Measurements from ENCODE around the gene BANF1. TPM values are rescaled to one million over a fixed set of nuclear protein-coding genes. Genes with fewer than 3 reads are reported as not detected.

Gene BANF1
- total and polyA plus RNA-seq, 2 of the 13 experiments (the other 11 are each of a cell fraction or from before 2014, with no cell fraction given): 40.5 to 86.5 TPM

DNA sequence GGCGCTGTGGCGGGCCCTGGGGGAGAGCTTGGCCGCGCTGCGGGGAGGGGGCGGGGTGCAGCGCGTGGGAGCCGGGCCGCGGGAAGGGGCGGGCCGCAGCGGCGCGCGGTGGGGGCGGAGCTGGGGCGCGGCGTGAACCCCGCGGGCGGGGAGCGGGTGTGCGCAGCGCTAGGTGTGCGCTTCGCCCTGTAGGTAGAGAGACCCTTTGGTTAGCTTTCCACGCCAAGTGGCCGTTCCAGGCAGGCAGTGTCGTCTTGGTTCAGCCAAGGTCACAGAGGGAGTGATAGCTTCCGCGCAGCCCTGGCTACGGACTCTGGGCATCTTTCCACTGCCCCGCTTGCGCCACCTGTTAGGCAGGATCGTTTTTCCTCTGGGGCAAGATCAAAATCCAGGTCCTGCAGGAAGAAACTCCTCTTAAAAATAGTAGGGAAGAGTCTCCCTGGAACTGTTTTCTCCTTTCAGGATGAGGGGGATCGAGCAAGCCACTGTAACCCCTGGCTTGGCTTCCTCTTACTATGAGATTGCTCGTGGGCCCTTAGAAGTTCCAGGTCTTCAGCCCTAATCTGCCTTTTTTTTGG lies 434 bp downstream of the BANF1 start (continued):
- TF ChIP-seq, protein P1, sequence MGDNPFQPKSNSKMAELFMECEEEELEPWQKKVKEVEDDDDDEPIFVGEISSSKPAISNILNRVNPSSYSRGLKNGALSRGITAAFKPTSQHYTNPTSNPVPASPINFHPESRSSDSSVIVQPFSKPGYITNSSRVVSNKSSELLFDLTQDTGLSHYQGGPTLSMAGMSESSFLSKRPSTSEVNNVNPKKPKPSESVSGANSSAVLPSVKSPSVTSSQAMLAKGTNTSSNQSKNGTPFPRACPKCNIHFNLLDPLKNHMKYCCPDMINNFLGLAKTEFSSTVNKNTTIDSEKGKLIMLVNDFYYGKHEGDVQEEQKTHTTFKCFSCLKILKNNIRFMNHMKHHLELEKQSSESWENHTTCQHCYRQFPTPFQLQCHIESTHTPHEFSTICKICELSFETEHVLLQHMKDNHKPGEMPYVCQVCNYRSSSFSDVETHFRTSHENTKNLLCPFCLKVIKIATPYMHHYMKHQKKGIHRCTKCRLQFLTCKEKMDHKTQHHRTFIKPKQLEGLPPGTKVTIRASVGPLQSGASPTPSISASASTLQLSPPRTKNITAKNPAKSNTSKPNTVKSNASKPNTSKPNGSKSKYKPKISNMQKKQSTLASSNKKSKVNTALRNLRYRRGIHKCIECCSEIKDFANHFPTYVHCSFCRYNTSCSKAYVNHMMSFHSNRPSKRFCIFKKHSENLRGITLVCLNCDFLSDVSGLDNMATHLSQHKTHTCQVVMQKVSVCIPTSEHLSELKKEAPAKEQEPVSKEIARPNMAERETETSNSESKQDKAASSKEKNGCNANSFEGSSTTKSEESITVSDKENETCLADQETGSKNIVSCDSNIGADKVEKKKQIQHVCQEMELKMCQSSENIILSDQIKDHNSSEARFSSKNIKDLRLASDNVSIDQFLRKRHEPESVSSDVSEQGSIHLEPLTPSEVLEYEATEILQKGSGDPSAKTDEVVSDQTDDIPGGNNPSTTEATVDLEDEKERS (CRISPR knock-in tag; IDR thresholded peaks at IDR 0.05): no peak; the same call in 1 of the 2 replicates
- TF ChIP-seq IKZF1 (IDR thresholded peaks at IDR 0.05) (no peak), ZKSCAN8 (CRISPR knock-in tag; IDR thresholded peaks at IDR 0.05; ENCODE audit: borderline replicate concordance) (no peak), ZNF205 (CRISPR knock-in tag; IDR thresholded peaks at IDR 0.05) (no peak), ZBTB3 (CRISPR knock-in tag; IDR thresholded peaks at IDR 0.05; ENCODE audit: borderline replicate concordance, low read depth) (no peak), HNF4G (IDR thresholded peaks at IDR 0.05; ENCODE audit: borderline replicate concordance, low read depth, low read length) (no peak), HNF4G (CRISPR knock-in tag; IDR thresholded peaks at IDR 0.05; ENCODE audit: borderline replicate concordance, low read depth) (no peak), HNF4A (CRISPR knock-in tag; IDR thresholded peaks at IDR 0.05) (peak; percentile 14; the same call in 1 of the 2 replicates), ELF3 (CRISPR knock-in tag; IDR thresholded peaks at IDR 0.05) (no peak), BRD4 (CRISPR knock-in tag; IDR thresholded peaks at IDR 0.05) (no peak), NFKBIZ (CRISPR knock-in tag; IDR thresholded peaks at IDR 0.05) (no peak), MTF2 (CRISPR knock-in tag; IDR thresholded peaks at IDR 0.05; ENCODE audit: borderline replicate concordance) (no peak), ZNF577 (CRISPR knock-in tag; IDR thresholded peaks at IDR 0.05; ENCODE audit: borderline replicate concordance, low read depth) (no peak), ZNF430 (CRISPR knock-in tag; IDR thresholded peaks at IDR 0.05) (0 out of 2 replicates have a peak, but pooled peaks have one; percentile 12), BCL6 (CRISPR knock-in tag; IDR thresholded peaks at IDR 0.05) (peak; percentile 17; the same call in 1 of the 2 replicates), TBX2 (CRISPR knock-in tag; IDR thresholded peaks at IDR 0.05; ENCODE audit: borderline replicate concordance) (no peak)
- TF ChIP-seq, protein P2, sequence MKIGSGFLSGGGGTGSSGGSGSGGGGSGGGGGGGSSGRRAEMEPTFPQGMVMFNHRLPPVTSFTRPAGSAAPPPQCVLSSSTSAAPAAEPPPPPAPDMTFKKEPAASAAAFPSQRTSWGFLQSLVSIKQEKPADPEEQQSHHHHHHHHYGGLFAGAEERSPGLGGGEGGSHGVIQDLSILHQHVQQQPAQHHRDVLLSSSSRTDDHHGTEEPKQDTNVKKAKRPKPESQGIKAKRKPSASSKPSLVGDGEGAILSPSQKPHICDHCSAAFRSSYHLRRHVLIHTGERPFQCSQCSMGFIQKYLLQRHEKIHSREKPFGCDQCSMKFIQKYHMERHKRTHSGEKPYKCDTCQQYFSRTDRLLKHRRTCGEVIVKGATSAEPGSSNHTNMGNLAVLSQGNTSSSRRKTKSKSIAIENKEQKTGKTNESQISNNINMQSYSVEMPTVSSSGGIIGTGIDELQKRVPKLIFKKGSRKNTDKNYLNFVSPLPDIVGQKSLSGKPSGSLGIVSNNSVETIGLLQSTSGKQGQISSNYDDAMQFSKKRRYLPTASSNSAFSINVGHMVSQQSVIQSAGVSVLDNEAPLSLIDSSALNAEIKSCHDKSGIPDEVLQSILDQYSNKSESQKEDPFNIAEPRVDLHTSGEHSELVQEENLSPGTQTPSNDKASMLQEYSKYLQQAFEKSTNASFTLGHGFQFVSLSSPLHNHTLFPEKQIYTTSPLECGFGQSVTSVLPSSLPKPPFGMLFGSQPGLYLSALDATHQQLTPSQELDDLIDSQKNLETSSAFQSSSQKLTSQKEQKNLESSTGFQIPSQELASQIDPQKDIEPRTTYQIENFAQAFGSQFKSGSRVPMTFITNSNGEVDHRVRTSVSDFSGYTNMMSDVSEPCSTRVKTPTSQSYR (CRISPR knock-in tag; IDR thresholded peaks at IDR 0.05; ENCODE audit: borderline replicate concordance): 0 out of 2 replicates have a peak, but pooled peaks have one; percentile 23
- TF ChIP-seq, protein P3, sequence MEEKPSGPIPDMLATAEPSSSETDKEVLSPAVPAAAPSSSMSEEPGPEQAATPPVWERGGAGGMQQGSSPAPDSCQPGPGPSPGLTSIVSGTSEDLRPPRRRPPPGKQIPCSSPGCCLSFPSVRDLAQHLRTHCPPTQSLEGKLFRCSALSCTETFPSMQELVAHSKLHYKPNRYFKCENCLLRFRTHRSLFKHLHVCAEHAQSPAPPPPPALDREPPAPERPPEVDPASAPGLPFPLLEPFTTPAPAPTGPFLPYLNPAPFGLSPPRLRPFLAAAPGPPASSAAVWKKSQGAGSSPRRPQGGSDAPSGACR (CRISPR knock-in tag; IDR thresholded peaks at IDR 0.05): no peak
- TF ChIP-seq, protein P4, sequence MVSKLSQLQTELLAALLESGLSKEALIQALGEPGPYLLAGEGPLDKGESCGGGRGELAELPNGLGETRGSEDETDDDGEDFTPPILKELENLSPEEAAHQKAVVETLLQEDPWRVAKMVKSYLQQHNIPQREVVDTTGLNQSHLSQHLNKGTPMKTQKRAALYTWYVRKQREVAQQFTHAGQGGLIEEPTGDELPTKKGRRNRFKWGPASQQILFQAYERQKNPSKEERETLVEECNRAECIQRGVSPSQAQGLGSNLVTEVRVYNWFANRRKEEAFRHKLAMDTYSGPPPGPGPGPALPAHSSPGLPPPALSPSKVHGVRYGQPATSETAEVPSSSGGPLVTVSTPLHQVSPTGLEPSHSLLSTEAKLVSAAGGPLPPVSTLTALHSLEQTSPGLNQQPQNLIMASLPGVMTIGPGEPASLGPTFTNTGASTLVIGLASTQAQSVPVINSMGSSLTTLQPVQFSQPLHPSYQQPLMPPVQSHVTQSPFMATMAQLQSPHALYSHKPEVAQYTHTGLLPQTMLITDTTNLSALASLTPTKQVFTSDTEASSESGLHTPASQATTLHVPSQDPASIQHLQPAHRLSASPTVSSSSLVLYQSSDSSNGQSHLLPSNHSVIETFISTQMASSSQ (IDR thresholded peaks at IDR 0.05; ENCODE audit: low read depth): no peak
- TF ChIP-seq, protein P4 (CRISPR knock-in tag; IDR thresholded peaks at IDR 0.05; ENCODE audit: borderline replicate concordance): 0 out of 2 replicates have a peak, but pooled peaks have one; percentile 20

Data from HepG2 (cell line).